Ishikawa (cell line): Measurements from ENCODE around the gene GASK1A.

Experiments
- EP300 ChIP-seq: IDR thresholded peaks from 2 replicates; pipeline ENCODE4 v1.6.1; 2012; ENCODE audit warnings: borderline replicate concordance
- TF ChIP-seq, protein P1 (sequence below): IDR thresholded peaks from 2 replicates; pipeline ENCODE4 v1.6.1; 2012
- TF ChIP-seq, protein P2 (sequence below): IDR thresholded peaks from 2 replicates; pipeline ENCODE4 v1.6.1; 2012; ENCODE audit warnings: low read depth, mild to moderate bottlenecking

DNA sequence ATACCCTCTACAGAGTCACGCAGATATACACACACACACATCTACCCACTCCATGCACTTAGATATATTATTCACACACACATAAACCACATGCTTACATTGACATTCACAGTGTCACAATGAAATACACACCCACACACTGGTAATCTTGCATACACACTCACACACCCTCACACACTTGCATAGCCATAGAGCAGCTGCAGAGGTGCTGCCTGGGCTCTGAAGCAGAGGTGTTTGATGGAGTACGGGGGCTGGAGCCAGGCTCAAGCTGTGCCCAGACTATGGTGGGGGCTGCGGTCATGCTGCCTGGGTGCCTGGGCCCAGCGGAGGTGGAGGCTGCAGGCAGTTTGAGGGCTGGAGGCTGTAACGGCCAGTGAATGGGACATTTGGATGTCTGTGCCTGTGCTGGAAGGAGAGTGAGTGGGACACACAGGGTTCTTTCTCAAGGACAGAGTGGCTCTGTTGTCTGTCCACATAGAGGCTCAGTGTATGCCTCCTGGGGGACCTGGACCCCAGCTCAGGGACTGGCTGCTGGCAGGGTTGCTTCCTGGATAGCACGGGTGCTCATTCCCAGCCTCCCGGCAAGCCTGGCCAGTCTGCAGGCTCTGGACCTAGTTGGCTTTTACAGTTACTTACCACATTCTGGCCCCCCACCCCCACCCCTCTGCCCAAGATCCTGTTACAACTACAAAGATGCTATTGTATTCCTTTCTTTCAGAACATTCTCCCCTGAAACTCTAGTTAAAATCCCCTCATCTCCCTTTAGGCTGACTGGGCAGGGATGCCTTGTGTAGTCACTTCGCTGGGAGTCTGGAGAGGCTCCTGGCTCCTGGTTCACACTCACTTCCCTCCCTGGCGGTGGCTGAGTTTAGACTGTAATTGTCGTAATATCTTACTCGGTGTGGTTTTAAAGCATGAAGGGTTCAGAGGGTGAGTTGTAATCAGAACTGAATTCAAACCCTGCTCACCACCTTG is 12.5 kb downstream of the GASK1A start:
- TF ChIP-seq, protein P1, sequence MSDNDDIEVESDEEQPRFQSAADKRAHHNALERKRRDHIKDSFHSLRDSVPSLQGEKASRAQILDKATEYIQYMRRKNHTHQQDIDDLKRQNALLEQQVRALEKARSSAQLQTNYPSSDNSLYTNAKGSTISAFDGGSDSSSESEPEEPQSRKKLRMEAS: no peak
- TF ChIP-seq EP300: no peak
- TF ChIP-seq, protein P2, sequence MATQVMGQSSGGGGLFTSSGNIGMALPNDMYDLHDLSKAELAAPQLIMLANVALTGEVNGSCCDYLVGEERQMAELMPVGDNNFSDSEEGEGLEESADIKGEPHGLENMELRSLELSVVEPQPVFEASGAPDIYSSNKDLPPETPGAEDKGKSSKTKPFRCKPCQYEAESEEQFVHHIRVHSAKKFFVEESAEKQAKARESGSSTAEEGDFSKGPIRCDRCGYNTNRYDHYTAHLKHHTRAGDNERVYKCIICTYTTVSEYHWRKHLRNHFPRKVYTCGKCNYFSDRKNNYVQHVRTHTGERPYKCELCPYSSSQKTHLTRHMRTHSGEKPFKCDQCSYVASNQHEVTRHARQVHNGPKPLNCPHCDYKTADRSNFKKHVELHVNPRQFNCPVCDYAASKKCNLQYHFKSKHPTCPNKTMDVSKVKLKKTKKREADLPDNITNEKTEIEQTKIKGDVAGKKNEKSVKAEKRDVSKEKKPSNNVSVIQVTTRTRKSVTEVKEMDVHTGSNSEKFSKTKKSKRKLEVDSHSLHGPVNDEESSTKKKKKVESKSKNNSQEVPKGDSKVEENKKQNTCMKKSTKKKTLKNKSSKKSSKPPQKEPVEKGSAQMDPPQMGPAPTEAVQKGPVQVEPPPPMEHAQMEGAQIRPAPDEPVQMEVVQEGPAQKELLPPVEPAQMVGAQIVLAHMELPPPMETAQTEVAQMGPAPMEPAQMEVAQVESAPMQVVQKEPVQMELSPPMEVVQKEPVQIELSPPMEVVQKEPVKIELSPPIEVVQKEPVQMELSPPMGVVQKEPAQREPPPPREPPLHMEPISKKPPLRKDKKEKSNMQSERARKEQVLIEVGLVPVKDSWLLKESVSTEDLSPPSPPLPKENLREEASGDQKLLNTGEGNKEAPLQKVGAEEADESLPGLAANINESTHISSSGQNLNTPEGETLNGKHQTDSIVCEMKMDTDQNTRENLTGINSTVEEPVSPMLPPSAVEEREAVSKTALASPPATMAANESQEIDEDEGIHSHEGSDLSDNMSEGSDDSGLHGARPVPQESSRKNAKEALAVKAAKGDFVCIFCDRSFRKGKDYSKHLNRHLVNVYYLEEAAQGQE: no peak
